ENCODE results near the gene PTN.

DNA sequence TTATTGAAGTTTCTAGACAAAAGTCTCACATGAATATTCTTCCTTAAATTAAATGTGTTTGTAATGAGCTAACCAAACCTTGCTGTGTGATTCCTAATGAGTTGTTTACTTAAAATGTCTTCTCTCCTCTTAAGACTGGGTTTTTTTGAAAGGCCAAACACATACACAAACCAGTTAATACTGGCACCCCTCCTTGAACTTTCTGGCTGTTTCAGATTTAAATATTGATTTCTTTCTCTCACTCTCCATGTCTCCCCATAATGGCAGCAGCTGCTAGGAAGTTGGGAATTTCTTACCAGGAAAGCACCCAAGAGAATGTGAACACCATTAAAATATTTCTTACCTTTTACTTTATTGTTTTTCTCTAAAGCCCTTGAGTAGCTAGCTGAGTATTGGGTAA is 11.4 kb upstream of the PTN start:
- TF ChIP-seq, protein P1, sequence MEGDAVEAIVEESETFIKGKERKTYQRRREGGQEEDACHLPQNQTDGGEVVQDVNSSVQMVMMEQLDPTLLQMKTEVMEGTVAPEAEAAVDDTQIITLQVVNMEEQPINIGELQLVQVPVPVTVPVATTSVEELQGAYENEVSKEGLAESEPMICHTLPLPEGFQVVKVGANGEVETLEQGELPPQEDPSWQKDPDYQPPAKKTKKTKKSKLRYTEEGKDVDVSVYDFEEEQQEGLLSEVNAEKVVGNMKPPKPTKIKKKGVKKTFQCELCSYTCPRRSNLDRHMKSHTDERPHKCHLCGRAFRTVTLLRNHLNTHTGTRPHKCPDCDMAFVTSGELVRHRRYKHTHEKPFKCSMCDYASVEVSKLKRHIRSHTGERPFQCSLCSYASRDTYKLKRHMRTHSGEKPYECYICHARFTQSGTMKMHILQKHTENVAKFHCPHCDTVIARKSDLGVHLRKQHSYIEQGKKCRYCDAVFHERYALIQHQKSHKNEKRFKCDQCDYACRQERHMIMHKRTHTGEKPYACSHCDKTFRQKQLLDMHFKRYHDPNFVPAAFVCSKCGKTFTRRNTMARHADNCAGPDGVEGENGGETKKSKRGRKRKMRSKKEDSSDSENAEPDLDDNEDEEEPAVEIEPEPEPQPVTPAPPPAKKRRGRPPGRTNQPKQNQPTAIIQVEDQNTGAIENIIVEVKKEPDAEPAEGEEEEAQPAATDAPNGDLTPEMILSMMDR (IDR thresholded peaks at IDR 0.05): no peak
- no peak for TF ChIP-seq POLR2A (IDR thresholded peaks at IDR 0.05)
